CD14-positive monocyte (primary cell): Measurements from ENCODE around the gene NOG. TPM values are rescaled to one million over a fixed set of nuclear protein-coding genes. Genes with fewer than 3 reads are reported as not detected.

Experiments
- DNase-seq, 3 donors: peaks; one replicate each; pipeline ENCODE4 v3.0.0-alpha.2; 2011 to 2022
- H2AFZ ChIP-seq: 2 replicates; pipeline ENCODE4 v1.6.0; 2012; ENCODE audit warnings: mild to moderate bottlenecking, low read depth, low read length, inconsistent platforms; ENCODE audit not compliant: insufficient read depth, poor library complexity, severe bottlenecking
- H3K27ac ChIP-seq, 2 donors: 1 replicate in 1 of 2; 2 replicates in 1 of 2; pipeline ENCODE4 v1.5.1; 2012 to 2013; ENCODE audit warnings: low read length in 2 of 2, control low read depth in 1 of 2, inconsistent platforms in 1 of 2, low read depth in 1 of 2, mild to moderate bottlenecking in 1 of 2
- H3K27me3 ChIP-seq, 2 donors: one replicate each; pipeline versions ENCODE4 v1.6.0 to v1.6.1; 2011 to 2013; ENCODE audit warnings: low read length in 2 of 2; ENCODE audit not compliant: control insufficient read depth in 2 of 2, insufficient read depth in 2 of 2
- H3K36me3 ChIP-seq, 2 donors: replicated peaks in 1 of 2; 1 replicate in 1 of 2; 2 replicates in 1 of 2; pipeline versions ENCODE4 v1.5.1 to v1.6.1; 2012 to 2013; ENCODE audit warnings: low read length in 2 of 2, control low read depth in 1 of 2, inconsistent platforms in 1 of 2, mild to moderate bottlenecking in 1 of 2; ENCODE audit not compliant: insufficient read depth in 2 of 2, control insufficient read depth in 1 of 2
- H3K4me1 ChIP-seq, 2 donors: 1 replicate in 1 of 2; 2 replicates in 1 of 2; pipeline versions ENCODE4 v1.5.1 to v1.6.1; 2012 to 2013; ENCODE audit warnings: low read length in 2 of 2, control low read depth in 1 of 2, inconsistent platforms in 1 of 2, mild to moderate bottlenecking in 1 of 2, moderate library complexity in 1 of 2; ENCODE audit not compliant: insufficient read depth in 2 of 2, control insufficient read depth in 1 of 2
- H3K4me2 ChIP-seq: replicated peaks from 2 replicates; pipeline ENCODE3; 2012; ENCODE audit warnings: low read length, moderate library complexity, mild to moderate bottlenecking; ENCODE audit not compliant: poor library complexity, severe bottlenecking; ENCODE audit errors: extremely low read depth
- H3K4me3 ChIP-seq, 3 experiments: fragments of 200-600 bp in 1 of 3; sonication (generic) in 1 of 3; replicated peaks in 1 of 3; 1 replicate in 2 of 3; 2 replicates in 1 of 3; pipeline ENCODE4 v1.5.1; 2011 to 2013; ENCODE audit warnings: low read length in 3 of 3, mild to moderate bottlenecking in 3 of 3, control low read depth in 2 of 3, low read depth in 2 of 3, inconsistent platforms in 1 of 3, moderate library complexity in 1 of 3
- H3K79me2 ChIP-seq: 2 replicates; pipeline ENCODE4 v1.6.0; 2012; ENCODE audit warnings: mild to moderate bottlenecking, control low read depth, inconsistent platforms, low read length, moderate library complexity; ENCODE audit not compliant: insufficient read depth
- H3K9ac ChIP-seq: 2 replicates; pipeline ENCODE4 v1.6.0; 2017; ENCODE audit warnings: low read length, mild to moderate bottlenecking; ENCODE audit not compliant: insufficient read depth, poor library complexity, severe bottlenecking
- H3K9me3 ChIP-seq, 2 donors: replicated peaks in 1 of 2; 1 replicate in 1 of 2; 2 replicates in 1 of 2; pipeline versions ENCODE4 v1.5.1 to v1.6.1; 2012 to 2013; ENCODE audit warnings: low read length in 2 of 2, control low read depth in 1 of 2; ENCODE audit not compliant: control insufficient read depth in 1 of 2, insufficient read depth in 1 of 2
- H4K20me1 ChIP-seq: 2 replicates; pipeline ENCODE4 v1.6.0; 2012; ENCODE audit warnings: mild to moderate bottlenecking, low read length, control low read depth, moderate library complexity; ENCODE audit not compliant: insufficient read depth
- H3K27ac Mint-ChIP-seq, 7 donors: one replicate each; pipeline ENCODE4 v1.8.0; 2020; ENCODE audit warnings: mild to moderate bottlenecking in 7 of 7, mixed read lengths in 7 of 7, moderate library complexity in 6 of 7, inconsistent platforms in 2 of 7
- H3K27me3 Mint-ChIP-seq, 3 donors: one replicate each; pipeline ENCODE4 v1.8.0; 2021 to 2022; ENCODE audit warnings: low read depth in 3 of 3, mild to moderate bottlenecking in 3 of 3, mixed read lengths in 3 of 3, moderate library complexity in 3 of 3, inconsistent platforms in 1 of 3
- H3K36me3 Mint-ChIP-seq, 2 donors: one replicate each; pipeline ENCODE4 v1.8.0; 2020; ENCODE audit warnings: mixed read lengths in 2 of 2, inconsistent platforms in 1 of 2, mild to moderate bottlenecking in 1 of 2
- H3K4me1 Mint-ChIP-seq: one replicate; pipeline ENCODE4 v1.8.0; 2020; ENCODE audit warnings: mild to moderate bottlenecking, mixed read lengths
- H3K4me3 Mint-ChIP-seq, 2 donors: one replicate each; pipeline ENCODE4 v1.8.0; 2020; ENCODE audit warnings: mild to moderate bottlenecking in 2 of 2, mixed read lengths in 2 of 2, moderate library complexity in 1 of 2
- H3K9me3 Mint-ChIP-seq, 7 donors: one replicate each; pipeline ENCODE4 v1.8.0; 2020 to 2022; ENCODE audit warnings: mixed read lengths in 7 of 7, mild to moderate bottlenecking in 6 of 7, moderate library complexity in 6 of 7, inconsistent platforms in 2 of 7
- WGBS: methylation state at CpG from one replicate; pipeline ENCODE4 v1.1.5; 2013; ENCODE audit warnings: missing lambda C conversion rate; ENCODE audit not compliant: insufficient coverage; 5-methylcytosine and 5-hydroxymethylcytosine counted together
- intact Hi-C, 2 donors: fragments of 100-400 bp; cut with micrococcal nuclease; formaldehyde crosslinking; loops; one replicate each; pipeline versions ENCODE4 v1.15.0 to v1.15.1; 2023
- polyA plus RNA-seq, 3 donors: library from polyadenylated mRNA; depleted of rRNA in 1 of 3; unstranded in 2 of 3; stranded (reverse) in 1 of 3; fragments of 300-500 nt in 2 of 3; fragments of >200 nt in 1 of 3; fragmentation: Illumina TruSeq in 2 of 3; gene quantifications; 1 replicate in 2 of 3; 2 replicates in 1 of 3; pipeline ENCODE4 v1.2.3, GENCODE V29; 2012 to 2021
- small RNA-seq: library from RNA; depleted of rRNA; stranded (forward); fragments of <200 nt; gene quantifications from one replicate; pipeline ENCODE3, GENCODE V24; 2012; ENCODE audit warnings: low read depth; ENCODE audit not compliant: insufficient read length
- TF ChIP-seq, protein P1 (sequence below): fragments of 200-600 bp; IDR thresholded peaks from one replicate; pipeline ENCODE4 v1.8.0; 2022; ENCODE audit warnings: antibody characterized with exemption, mild to moderate bottlenecking

Gene NOG
- polyA plus RNA-seq, 3 donors: 0.11 to 0.27 TPM; not detected in 1

DNA sequence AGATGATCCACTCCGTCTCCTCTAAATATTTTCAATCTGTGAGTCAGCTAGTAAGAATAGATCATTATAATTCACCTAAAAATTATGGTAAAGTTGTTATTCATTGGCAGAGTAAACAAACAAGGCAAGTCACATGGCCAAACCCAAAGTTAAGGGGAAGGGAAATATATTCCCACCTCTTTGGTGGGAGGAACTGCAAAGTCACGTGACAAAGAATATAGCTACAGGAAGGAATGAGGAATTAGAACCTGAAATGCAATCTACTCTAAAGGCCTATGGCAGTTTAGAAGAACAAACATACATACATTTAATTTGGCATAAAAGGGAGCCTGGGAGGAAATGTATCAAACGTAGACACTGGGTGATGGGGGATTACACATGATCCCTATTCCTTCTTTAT, 48.9 kb downstream of the NOG start:
- H3K27ac Mint-ChIP-seq: no peak overlapping the region
- peaks cover 0 to 2% (median 0%) of the 10 kb centered on the region in 7 donors for H3K9me3 Mint-ChIP-seq
- H4K20me1 ChIP-seq: no peaks in the 10 kb centered on the region
- H3K27me3 Mint-ChIP-seq: peaks cover 0 to 2% (median 1%) of the 10 kb centered on the region in 3 donors
- DNase-seq: no peak
- no peaks in the 10 kb centered on the region for H3K36me3 Mint-ChIP-seq
- no peak overlapping the region for H3K9ac ChIP-seq
- no peaks in the 10 kb centered on the region for H3K79me2 ChIP-seq
- H3K4me3 Mint-ChIP-seq: no peak overlapping the region
- TF ChIP-seq, protein P1, sequence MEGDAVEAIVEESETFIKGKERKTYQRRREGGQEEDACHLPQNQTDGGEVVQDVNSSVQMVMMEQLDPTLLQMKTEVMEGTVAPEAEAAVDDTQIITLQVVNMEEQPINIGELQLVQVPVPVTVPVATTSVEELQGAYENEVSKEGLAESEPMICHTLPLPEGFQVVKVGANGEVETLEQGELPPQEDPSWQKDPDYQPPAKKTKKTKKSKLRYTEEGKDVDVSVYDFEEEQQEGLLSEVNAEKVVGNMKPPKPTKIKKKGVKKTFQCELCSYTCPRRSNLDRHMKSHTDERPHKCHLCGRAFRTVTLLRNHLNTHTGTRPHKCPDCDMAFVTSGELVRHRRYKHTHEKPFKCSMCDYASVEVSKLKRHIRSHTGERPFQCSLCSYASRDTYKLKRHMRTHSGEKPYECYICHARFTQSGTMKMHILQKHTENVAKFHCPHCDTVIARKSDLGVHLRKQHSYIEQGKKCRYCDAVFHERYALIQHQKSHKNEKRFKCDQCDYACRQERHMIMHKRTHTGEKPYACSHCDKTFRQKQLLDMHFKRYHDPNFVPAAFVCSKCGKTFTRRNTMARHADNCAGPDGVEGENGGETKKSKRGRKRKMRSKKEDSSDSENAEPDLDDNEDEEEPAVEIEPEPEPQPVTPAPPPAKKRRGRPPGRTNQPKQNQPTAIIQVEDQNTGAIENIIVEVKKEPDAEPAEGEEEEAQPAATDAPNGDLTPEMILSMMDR: no peak
- no peaks in the 10 kb centered on the region for H3K9me3 ChIP-seq
- H3K36me3 ChIP-seq: no peaks in the 10 kb centered on the region
- H3K4me1 ChIP-seq: peaks cover 0 to 5% of the 10 kb centered on the region in 2 donors
- H2AFZ ChIP-seq: no peak overlapping the region
- no peak overlapping the region for H3K27ac ChIP-seq
- H3K4me2 ChIP-seq: no peak overlapping the region
- H3K27me3 ChIP-seq: no peaks in the 10 kb centered on the region
- H3K4me3 ChIP-seq: no peak overlapping the region
- intact Hi-C loops: no loop called here
- no CpG with 5 or more reads among the region's 3 CpGs for WGBS
- peaks cover 12% of the 10 kb centered on the region for H3K4me1 Mint-ChIP-seq

Small RNAs within 50 kb of the gene (small RNA-seq; reads per million reads assigned to genes)
- not detected for gene RPL39P33

Other genes starting within 250 kb of the NOG start
- gene C17orf67, start 240.2 kb downstream of the NOG start, polyA plus RNA-seq: under 1 TPM; 0.56 to 0.57 (median 0.56) TPM
- 1 to 10 TPM; 1.1 to 3.0 (median 1.5) TPM for gene DGKE, start 240.5 kb downstream of the NOG start, polyA plus RNA-seq